ENCODE results near the gene FYB1. TPM values are rescaled to one million over a fixed set of nuclear protein-coding genes. Genes with fewer than 3 reads are reported as not detected.

Gene FYB1
- total RNA-seq, 1 donor: under 0.01 TPM

DNA sequence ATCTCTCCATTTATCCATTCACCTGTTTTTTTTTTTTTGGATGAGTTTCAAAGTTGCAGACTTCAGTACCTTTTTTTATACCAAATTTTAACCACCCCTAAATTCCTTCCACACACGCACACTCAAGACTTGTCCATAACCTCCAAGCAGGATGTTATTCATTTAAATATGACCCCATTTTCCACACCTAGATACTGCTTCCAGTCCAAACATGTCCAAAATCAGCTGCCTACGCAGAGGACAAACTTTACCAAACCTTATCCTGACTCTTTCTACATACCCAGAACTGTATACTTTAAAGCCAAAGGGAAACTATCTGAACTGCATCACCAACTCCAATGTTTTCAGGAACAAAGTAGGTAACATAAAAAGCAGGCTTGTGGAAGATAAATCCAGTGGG lies 36.0 kb upstream of the FYB1 start:
- H3K4me2 ChIP-seq (ENCODE audit: insufficient read depth, low read length): no peak overlapping the region
- TF ChIP-seq, protein P1, sequence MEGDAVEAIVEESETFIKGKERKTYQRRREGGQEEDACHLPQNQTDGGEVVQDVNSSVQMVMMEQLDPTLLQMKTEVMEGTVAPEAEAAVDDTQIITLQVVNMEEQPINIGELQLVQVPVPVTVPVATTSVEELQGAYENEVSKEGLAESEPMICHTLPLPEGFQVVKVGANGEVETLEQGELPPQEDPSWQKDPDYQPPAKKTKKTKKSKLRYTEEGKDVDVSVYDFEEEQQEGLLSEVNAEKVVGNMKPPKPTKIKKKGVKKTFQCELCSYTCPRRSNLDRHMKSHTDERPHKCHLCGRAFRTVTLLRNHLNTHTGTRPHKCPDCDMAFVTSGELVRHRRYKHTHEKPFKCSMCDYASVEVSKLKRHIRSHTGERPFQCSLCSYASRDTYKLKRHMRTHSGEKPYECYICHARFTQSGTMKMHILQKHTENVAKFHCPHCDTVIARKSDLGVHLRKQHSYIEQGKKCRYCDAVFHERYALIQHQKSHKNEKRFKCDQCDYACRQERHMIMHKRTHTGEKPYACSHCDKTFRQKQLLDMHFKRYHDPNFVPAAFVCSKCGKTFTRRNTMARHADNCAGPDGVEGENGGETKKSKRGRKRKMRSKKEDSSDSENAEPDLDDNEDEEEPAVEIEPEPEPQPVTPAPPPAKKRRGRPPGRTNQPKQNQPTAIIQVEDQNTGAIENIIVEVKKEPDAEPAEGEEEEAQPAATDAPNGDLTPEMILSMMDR (IDR thresholded peaks at IDR 0.05; ENCODE audit: extremely low read depth, low read depth, low read length): no peak
- H3K4me3 ChIP-seq (ENCODE audit: insufficient read depth, low read length): no peak overlapping the region
- no peaks in the 10 kb centered on the region for H4K20me1 ChIP-seq (ENCODE audit: insufficient read depth, low read length)
- H3K9me3 ChIP-seq (ENCODE audit: low read depth, low read length): no peaks in the 10 kb centered on the region
- H3K4me1 ChIP-seq (ENCODE audit: insufficient read depth, low read length): peaks cover 9% of the 10 kb centered on the region
- no peak overlapping the region for H2AFZ ChIP-seq (ENCODE audit: low read length)
- no peaks in the 10 kb centered on the region for H3K79me2 ChIP-seq (ENCODE audit: insufficient read depth, low read length)
- H3K27ac ChIP-seq (ENCODE audit: low read depth, low read length): no peak overlapping the region
- no peaks in the 10 kb centered on the region for H3K27me3 ChIP-seq (ENCODE audit: insufficient read depth, low read length)
- H3K36me3 ChIP-seq (ENCODE audit: insufficient read depth, low read length): no peaks in the 10 kb centered on the region
- no peak for DNase-seq (ENCODE audit: insufficient read length, low spot score, missing footprints)

GRCh38 chr5:39254671-39255070 lies 35.3 kb upstream of the FYB1 start:
- H4K20me1 ChIP-seq (ENCODE audit: insufficient read depth, low read length): no peaks in the 10 kb centered on the region
- H3K36me3 ChIP-seq (ENCODE audit: insufficient read depth, low read length): no peaks in the 10 kb centered on the region
- H3K27ac ChIP-seq (ENCODE audit: low read depth, low read length): no peak overlapping the region
- TF ChIP-seq, protein P1 (IDR thresholded peaks at IDR 0.05; ENCODE audit: extremely low read depth, low read depth, low read length): no peak
- no peak overlapping the region for H2AFZ ChIP-seq (ENCODE audit: low read length)
- no peaks in the 10 kb centered on the region for H3K9me3 ChIP-seq (ENCODE audit: low read depth, low read length)
- H3K79me2 ChIP-seq (ENCODE audit: insufficient read depth, low read length): no peaks in the 10 kb centered on the region
- no peak for DNase-seq (ENCODE audit: insufficient read length, low spot score, missing footprints)
- H3K4me1 ChIP-seq (ENCODE audit: insufficient read depth, low read length): peaks cover 9% of the 10 kb centered on the region
- H3K4me2 ChIP-seq (ENCODE audit: insufficient read depth, low read length): no peak overlapping the region
- H3K4me3 ChIP-seq (ENCODE audit: insufficient read depth, low read length): no peak overlapping the region
- no peaks in the 10 kb centered on the region for H3K27me3 ChIP-seq (ENCODE audit: insufficient read depth, low read length)

DNA sequence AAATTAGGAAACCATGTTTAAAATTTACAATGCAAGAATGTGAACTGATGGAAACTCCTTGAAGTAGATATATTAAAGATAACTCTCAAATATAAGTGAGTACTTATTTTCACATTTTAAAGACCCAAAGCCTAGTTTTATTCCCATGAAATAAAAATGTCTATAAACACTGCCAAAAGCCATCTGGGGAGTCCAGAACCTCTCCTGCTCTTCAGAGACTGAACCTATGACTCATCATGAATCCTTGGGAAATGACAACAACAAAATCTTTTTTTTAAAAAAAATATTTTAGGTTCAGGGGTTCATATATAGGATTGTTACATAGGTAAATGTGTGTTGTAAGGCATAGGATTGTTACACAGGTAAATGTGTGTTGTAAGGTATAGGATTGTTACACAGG lies 33.8 kb upstream of the FYB1 start:
- H3K27me3 ChIP-seq (ENCODE audit: insufficient read depth, low read length): no peaks in the 10 kb centered on the region
- no peaks in the 10 kb centered on the region for H3K36me3 ChIP-seq (ENCODE audit: insufficient read depth, low read length)
- DNase-seq (ENCODE audit: insufficient read length, low spot score, missing footprints): no peak
- no peak overlapping the region for H3K4me3 ChIP-seq (ENCODE audit: insufficient read depth, low read length)
- no peak overlapping the region for H3K27ac ChIP-seq (ENCODE audit: low read depth, low read length)
- no peaks in the 10 kb centered on the region for H4K20me1 ChIP-seq (ENCODE audit: insufficient read depth, low read length)
- H2AFZ ChIP-seq (ENCODE audit: low read length): no peak overlapping the region
- no peaks in the 10 kb centered on the region for H3K79me2 ChIP-seq (ENCODE audit: insufficient read depth, low read length)
- TF ChIP-seq, protein P1 (IDR thresholded peaks at IDR 0.05; ENCODE audit: extremely low read depth, low read depth, low read length): no peak
- H3K4me1 ChIP-seq (ENCODE audit: insufficient read depth, low read length): peaks cover 9% of the 10 kb centered on the region
- no peaks in the 10 kb centered on the region for H3K9me3 ChIP-seq (ENCODE audit: low read depth, low read length)
- no peak overlapping the region for H3K4me2 ChIP-seq (ENCODE audit: insufficient read depth, low read length)

GRCh38 chr5:39249564-39250274 lies 30.4 kb upstream of the FYB1 start:
- no peak overlapping the region for H2AFZ ChIP-seq (ENCODE audit: low read length)
- H3K79me2 ChIP-seq (ENCODE audit: insufficient read depth, low read length): no peaks in the 10 kb centered on the region
- DNase-seq (ENCODE audit: insufficient read length, low spot score, missing footprints): no peak
- no peaks in the 10 kb centered on the region for H3K9me3 ChIP-seq (ENCODE audit: low read depth, low read length)
- no peaks in the 10 kb centered on the region for H4K20me1 ChIP-seq (ENCODE audit: insufficient read depth, low read length)
- TF ChIP-seq, protein P1 (IDR thresholded peaks at IDR 0.05; ENCODE audit: extremely low read depth, low read depth, low read length): no peak
- H3K4me1 ChIP-seq (ENCODE audit: insufficient read depth, low read length): peaks cover 3% of the 10 kb centered on the region
- H3K27me3 ChIP-seq (ENCODE audit: insufficient read depth, low read length): peaks cover 6% of the 10 kb centered on the region
- H3K4me3 ChIP-seq (ENCODE audit: insufficient read depth, low read length): no peak overlapping the region
- H3K4me2 ChIP-seq (ENCODE audit: insufficient read depth, low read length): no peak overlapping the region
- no peaks in the 10 kb centered on the region for H3K36me3 ChIP-seq (ENCODE audit: insufficient read depth, low read length)
- H3K27ac ChIP-seq (ENCODE audit: low read depth, low read length): no peak overlapping the region
